ENCODE measurements around the gene SLC18A3.

Gene SLC18A3

GRCh38 chr10:49611816-49612512, 1.9 kb downstream of the SLC18A3 start:
- no peak for DNase-seq (ENCODE audit: low read depth)

GRCh38 chr10:49612513-49613164, 2.5 kb downstream of the SLC18A3 start:
- DNase-seq (ENCODE audit: low read depth), result no peak

- DNase-seq (ENCODE audit: low read depth), result no peak
Observed at GRCh38 chr10:49613165-49613881, 3.2 kb downstream of the SLC18A3 start.

GRCh38 chr10:49613882-49614241, 3.8 kb downstream of the SLC18A3 start, which contains the start of gene CHAT:
TSS of gene CHAT (plus strand) at chr10:49614037. CDS start at chr10:49614190, 153 bp downstream.
- DNase-seq (ENCODE audit: low read depth), result no peak

GRCh38 chr10:49614242-49615198, 4.4 kb downstream of the SLC18A3 start:
- no peak for DNase-seq (ENCODE audit: low read depth)

GRCh38 chr10:49615213-49615612, 5.1 kb downstream of the SLC18A3 start:
- no peak for DNase-seq (ENCODE audit: low read depth)

- DNase-seq (ENCODE audit: low read depth), result peak; percentile 20
Observed at GRCh38 chr10:49615721-49616120, 5.6 kb downstream of the SLC18A3 start.

GRCh38 chr10:49616421-49617101, 6.5 kb downstream of the SLC18A3 start:
- DNase-seq (ENCODE audit: low read depth), result no peak

GRCh38 chr10:49617121-49618020, 7.3 kb downstream of the SLC18A3 start:
- no peak for DNase-seq (ENCODE audit: low read depth)

- peak; percentile 24 for DNase-seq (ENCODE audit: low read depth)
Observed at GRCh38 chr10:49618821-49619220, 8.7 kb downstream of the SLC18A3 start.

- DNase-seq (ENCODE audit: low read depth), result no peak
Observed at GRCh38 chr10:49619613-49620012, 9.5 kb downstream of the SLC18A3 start.

- no peak for DNase-seq (ENCODE audit: low read depth)
Observed at GRCh38 chr10:49620286-49620810, 10.2 kb downstream of the SLC18A3 start.

GRCh38 chr10:49620841-49621378, 10.8 kb downstream of the SLC18A3 start:
- no peak for DNase-seq (ENCODE audit: low read depth)

GRCh38 chr10:49621561-49621960, 11.5 kb downstream of the SLC18A3 start:
- DNase-seq (ENCODE audit: low read depth), result no peak

GRCh38 chr10:49622426-49623425, 12.6 kb downstream of the SLC18A3 start:
- no peak for DNase-seq (ENCODE audit: low read depth)

- no peak for DNase-seq (ENCODE audit: low read depth)
Observed at GRCh38 chr10:49624629-49625028, 14.5 kb downstream of the SLC18A3 start.

GRCh38 chr10:49625411-49625810, 15.3 kb downstream of the SLC18A3 start:
- DNase-seq (ENCODE audit: low read depth), result no peak

- no peak for DNase-seq (ENCODE audit: low read depth)
Observed at GRCh38 chr10:49627038-49627437, 16.9 kb downstream of the SLC18A3 start.

All from EH (cell line).